Body of pancreas (tissue), 4 donors: Measurements from ENCODE around the gene TMC3.
"Not testable (repeated sequence)": the region's sequence is repeated elsewhere in the genome, so short reads cannot be mapped to it uniquely, and the experiment has no call there.

ENCODE experiments used
- POLR2A ChIP-seq, 3 donors: fragments of 450-650 bp; IDR thresholded peaks; one replicate each; pipeline ENCODE4 v1.6.1; 2016; ENCODE audit warnings: antibody characterized with exemption in 3 of 3, mild to moderate bottlenecking in 2 of 3
- TF ChIP-seq, protein P1 (sequence below), 7 experiments: fragments of 450-650 bp in 4 of 7; fragments of 200-600 bp in 3 of 7; sonication (generic) in 3 of 7; IDR thresholded peaks; one replicate each; pipeline ENCODE4 v1.5.1; 2016 to 2019; ENCODE audit warnings: antibody characterized with exemption in 7 of 7

DNA sequence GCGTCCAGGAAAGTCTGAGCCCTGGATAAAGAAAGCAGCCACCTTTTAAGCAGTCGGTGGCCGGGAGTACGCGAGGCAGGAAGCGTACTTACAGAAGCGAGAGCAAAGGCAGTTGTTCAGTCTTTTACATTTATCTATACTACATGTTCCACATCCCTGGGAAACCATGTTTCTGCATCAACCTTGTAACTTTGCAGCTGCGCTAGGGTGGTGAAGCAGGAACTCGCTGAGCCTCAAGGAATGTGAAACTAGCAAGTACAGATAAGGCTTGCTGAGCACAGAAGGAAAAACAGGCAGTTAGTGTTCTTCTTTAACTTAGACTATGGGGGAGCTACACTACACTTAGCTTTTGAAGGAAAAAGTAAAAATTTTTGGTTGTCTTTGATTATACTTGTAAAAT is 42.9 kb downstream of the TMC3 start:
- TF ChIP-seq, protein P1, sequence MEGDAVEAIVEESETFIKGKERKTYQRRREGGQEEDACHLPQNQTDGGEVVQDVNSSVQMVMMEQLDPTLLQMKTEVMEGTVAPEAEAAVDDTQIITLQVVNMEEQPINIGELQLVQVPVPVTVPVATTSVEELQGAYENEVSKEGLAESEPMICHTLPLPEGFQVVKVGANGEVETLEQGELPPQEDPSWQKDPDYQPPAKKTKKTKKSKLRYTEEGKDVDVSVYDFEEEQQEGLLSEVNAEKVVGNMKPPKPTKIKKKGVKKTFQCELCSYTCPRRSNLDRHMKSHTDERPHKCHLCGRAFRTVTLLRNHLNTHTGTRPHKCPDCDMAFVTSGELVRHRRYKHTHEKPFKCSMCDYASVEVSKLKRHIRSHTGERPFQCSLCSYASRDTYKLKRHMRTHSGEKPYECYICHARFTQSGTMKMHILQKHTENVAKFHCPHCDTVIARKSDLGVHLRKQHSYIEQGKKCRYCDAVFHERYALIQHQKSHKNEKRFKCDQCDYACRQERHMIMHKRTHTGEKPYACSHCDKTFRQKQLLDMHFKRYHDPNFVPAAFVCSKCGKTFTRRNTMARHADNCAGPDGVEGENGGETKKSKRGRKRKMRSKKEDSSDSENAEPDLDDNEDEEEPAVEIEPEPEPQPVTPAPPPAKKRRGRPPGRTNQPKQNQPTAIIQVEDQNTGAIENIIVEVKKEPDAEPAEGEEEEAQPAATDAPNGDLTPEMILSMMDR (IDR thresholded peaks at IDR 0.05) = not testable (repeated sequence)
- TF ChIP-seq POLR2A (IDR thresholded peaks at IDR 0.05) = not testable (repeated sequence)
